Measurements from ENCODE around the gene RHOXF2B.

Gene RHOXF2B

DNA sequence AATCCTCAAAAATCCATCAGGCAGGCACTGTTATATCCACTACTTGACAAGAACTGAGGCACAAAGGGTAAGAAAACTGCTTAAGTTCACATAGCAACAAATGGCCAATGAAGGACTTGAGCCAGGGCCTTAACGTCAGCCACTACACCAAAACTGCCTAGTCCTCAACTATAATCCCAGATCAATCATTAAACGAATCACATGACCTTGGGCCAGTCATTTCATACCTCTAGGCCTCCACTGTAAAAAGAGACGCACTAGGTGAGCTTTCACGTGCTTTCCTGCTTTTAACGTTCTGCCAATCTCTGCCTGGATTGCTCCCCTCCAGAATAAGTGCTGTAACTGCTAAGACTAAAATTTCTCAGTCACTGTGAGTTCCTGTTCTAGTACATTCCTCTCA, 54.7 kb downstream of the RHOXF2B start:
- H3K4me1 ChIP-seq (ENCODE audit: control insufficient read depth, insufficient read depth, low read length): no peaks in the 10 kb centered on the region
- no peak overlapping the region for H3K4me3 ChIP-seq (ENCODE audit: low read length)
- H3K27ac ChIP-seq (ENCODE audit: low read length): no peak overlapping the region
- no CpG with 5 or more reads among the region's 5 CpGs for WGBS (ENCODE audit: insufficient coverage, insufficient read length)
- H3K27me3 ChIP-seq (ENCODE audit: control insufficient read depth, insufficient read depth, low read length): peaks cover 4% of the 10 kb centered on the region; the same call in 1 of the 2 replicates
- H3K9me3 ChIP-seq (ENCODE audit: control insufficient read depth, insufficient read depth, low read length): no peaks in the 10 kb centered on the region
- DNase-seq (ENCODE audit: low read depth, low spot score): no peak
- no peaks in the 10 kb centered on the region for H3K36me3 ChIP-seq (ENCODE audit: control insufficient read depth, insufficient read depth, low read length)
